Renal cortex interstitium (tissue), 11 donors: ENCODE measurements around the gene LRRC72. TPM values are rescaled to one million over a fixed set of nuclear protein-coding genes. Genes with fewer than 3 reads are reported as not detected.
"Not testable (repeated sequence)": the region's sequence is repeated elsewhere in the genome, so short reads cannot be mapped to it uniquely, and the experiment has no call there.

Experiments
- DNase-seq, 11 donors: peaks; one replicate each; pipeline ENCODE4 v3.0.0-alpha.2; 2013; ENCODE audit warnings: low read depth in 9 of 11, low spot score in 4 of 11; ENCODE audit errors: extremely low read depth in 1 of 11
- polyA plus RNA-seq, 3 donors: library from polyadenylated mRNA; unstranded; fragments of 120-200 nt; gene quantifications; one replicate each; pipeline ENCODE4 v1.2.1, GENCODE V29; 2013; ENCODE audit not compliant: insufficient read length in 3 of 3

LRRC72 gene
- polyA plus RNA-seq, 3 donors = not detected

- DNase-seq = no peak
Observed at GRCh38 chr7:16515785-16516685, 10.6 kb upstream of the LRRC72 start.

DNA sequence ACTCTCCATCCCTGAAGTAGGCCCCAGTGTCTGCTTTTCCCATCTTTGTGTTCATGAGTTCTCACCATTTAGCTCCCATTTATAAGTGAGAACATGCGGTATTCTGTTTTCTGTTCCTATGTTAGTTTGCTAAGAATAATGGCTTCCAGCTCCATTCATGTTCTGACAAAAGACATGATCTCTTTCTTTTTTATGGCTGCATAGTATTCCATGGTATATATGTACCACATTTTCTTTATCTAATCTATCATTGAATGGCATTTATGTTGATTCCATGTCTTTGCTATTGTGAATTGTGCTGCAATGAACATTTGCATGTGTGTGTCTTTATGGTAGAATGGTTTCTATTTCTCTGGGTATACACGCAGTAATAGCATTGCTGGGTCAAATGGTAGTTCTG is 6.6 kb upstream of the LRRC72 start:
- DNase-seq = not testable (repeated sequence)

- no peak for DNase-seq
Observed at GRCh38 chr7:16524332-16524731, 2.3 kb upstream of the LRRC72 start.

DNA sequence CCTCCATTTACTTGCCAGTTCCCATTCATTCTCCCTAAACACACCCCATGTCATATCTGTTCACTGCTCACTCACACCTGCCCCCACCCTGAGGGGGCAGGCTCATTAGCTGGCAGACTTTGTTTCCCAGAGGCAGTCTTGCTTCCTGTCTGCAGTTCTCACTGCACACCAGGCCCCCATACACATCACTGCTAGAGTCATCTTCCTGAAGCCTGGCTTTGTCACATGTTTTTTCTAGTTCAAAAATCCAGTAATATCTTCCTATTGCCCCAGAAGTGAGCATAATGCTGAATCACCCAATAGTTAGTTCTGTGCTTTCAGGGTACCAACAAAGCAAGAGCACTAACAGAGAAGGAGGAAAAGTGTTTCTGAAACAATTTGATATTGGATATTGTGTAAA is 1.9 kb downstream of the LRRC72 start:
- no peak for DNase-seq

DNA sequence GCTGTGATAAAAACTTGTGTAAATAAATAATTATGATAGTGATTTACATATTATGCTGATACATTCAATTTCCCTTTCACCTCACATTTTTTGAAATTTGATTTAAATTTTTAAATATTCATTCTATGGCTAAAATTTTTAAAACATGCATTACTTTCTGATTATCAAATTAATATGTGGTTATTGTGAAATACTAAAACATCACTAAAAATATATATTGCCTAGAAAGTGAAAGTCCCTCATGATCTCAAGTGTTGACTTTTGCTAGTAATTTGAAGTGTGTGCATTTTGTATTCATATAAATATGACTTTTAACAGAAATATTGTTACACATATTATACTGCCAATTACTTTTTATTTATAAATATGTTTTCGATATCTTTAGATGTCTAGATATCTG is 3.1 kb downstream of the LRRC72 start:
- DNase-seq = no peak

- no peak for DNase-seq
Observed at GRCh38 chr7:16531707-16532106, 5.1 kb downstream of the LRRC72 start.

- DNase-seq = no peak
Observed at GRCh38 chr7:16532272-16532671, 5.6 kb downstream of the LRRC72 start.

GRCh38 chr7:16535500-16535899 is 8.9 kb downstream of the LRRC72 start:
- DNase-seq = no peak

- DNase-seq = not testable (repeated sequence)
Observed at GRCh38 chr7:16540559-16540958, 13.9 kb downstream of the LRRC72 start.

DNA sequence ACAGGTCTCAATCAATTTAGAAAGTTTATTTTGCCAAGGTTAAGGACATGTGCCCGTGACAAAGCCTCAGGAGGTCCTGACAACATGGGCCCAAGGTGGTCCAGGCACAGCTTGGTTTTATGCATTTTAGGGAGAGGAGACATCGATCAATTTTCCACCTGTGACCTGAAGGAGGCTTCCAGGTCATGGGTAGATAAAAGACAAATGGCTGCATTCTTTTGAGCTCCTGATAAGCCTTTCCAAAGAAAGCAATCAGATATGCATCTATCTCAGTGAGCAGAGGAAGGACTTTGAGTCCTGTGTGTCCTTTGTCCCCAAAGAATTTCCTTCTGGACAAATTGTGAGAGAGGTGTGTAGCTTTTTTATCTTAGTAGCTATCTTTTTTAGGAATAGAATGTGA is 15.8 kb downstream of the LRRC72 start:
- DNase-seq = no peak

DNA sequence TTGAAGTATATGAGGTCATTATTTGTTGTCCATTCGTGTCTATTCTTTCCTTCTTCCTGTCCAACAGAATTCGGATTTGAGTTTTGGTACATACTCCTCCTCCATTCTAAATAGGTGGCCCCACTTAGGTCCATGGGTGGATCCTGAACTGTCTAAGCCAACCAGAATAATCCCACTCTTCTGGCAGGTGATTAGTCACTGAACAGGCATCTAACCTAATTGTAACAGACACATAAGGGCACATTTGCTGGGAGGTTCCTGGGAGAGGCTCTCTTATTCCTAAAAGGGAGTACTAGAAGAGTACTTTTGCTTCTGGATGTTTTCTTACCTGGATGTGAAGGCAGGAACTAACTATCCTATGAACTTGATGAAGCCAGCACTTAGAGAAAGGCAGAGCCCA is 16.8 kb downstream of the LRRC72 start:
- DNase-seq = no peak

- DNase-seq = no peak
Observed at GRCh38 chr7:16546921-16547505, 20.4 kb downstream of the LRRC72 start.

- no peak for DNase-seq
Observed at GRCh38 chr7:16548428-16548827, 21.8 kb downstream of the LRRC72 start.

GRCh38 chr7:16550671-16551070 is 24.0 kb downstream of the LRRC72 start:
- no peak for DNase-seq

- DNase-seq = no peak
Observed at GRCh38 chr7:16554518-16555236, 28.1 kb downstream of the LRRC72 start.

DNA sequence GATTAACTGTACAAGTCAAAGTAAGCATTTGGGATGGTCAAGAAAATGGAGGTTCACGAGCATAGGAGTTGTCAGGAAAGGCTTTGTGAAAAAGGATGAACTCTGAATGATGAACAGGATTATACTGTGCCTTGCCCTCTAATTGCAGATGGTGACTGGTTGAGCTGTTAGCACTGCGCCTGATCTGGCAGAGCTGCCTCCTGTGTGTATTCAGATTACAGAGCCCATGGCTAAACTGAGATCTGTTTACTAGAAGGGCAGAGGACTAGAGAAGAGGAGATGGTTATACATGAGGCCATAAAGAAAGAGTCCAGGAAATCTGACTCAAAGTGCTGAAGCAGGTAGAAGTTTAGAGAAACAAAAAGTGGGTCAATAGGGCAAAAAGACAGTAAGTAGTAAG is 29.7 kb downstream of the LRRC72 start:
- no peak for DNase-seq

DNA sequence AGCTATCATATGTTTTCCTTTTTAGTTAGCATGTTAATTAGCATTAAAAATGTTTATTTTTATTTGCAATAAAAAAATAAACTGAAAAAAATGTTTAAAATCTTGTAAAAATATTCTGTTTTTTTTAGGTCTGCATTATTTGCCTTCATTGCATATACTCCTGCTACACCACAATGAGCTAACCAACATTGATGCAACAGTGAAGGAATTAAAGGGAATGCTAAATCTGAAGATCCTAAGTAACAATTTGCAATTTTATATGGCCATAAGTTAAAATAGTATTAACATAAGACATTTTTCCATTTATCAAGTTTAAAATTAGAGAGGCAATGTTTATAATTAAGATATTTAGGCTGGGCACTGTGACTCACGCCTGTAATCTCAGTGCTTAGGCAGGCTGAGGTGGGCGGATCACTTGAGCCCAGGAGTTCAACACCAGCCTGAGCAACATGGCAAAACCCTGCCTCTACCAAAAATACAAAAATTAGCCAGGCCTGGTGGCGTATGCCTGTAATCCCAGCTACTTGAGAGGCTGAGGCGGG is 32.2 kb downstream of the LRRC72 start:
- no peak for DNase-seq

GRCh38 chr7:16559497-16560179 is 33.0 kb downstream of the LRRC72 start:
- DNase-seq = no peak

- no peak for DNase-seq
Observed at GRCh38 chr7:16561943-16562342, 35.3 kb downstream of the LRRC72 start.
